Measurements from ENCODE around the gene ZNF554.

- TF ChIP-seq REST (IDR thresholded peaks at IDR 0.05; ENCODE audit: insufficient read depth in 1 of 2, low read depth in 2 of 2, low read length in 2 of 2) (no peak), SIN3A (IDR thresholded peaks at IDR 0.05; ENCODE audit: borderline replicate concordance, insufficient read depth, low read length) (no peak)
These were observed 31.4 kb upstream of the ZNF554 start for GRCh38 chr19:2788237-2788636.
